ENCODE data around the gene MRPL46. TPM values are rescaled to one million over a fixed set of nuclear protein-coding genes. Genes with fewer than 3 reads are reported as not detected.

The MRPL46 gene
- total and polyA plus RNA-seq, 2 donors (not counting 3 experiments of a cell fraction or from before 2014, with no cell fraction given), result 24.5 to 30.9 TPM

DNA sequence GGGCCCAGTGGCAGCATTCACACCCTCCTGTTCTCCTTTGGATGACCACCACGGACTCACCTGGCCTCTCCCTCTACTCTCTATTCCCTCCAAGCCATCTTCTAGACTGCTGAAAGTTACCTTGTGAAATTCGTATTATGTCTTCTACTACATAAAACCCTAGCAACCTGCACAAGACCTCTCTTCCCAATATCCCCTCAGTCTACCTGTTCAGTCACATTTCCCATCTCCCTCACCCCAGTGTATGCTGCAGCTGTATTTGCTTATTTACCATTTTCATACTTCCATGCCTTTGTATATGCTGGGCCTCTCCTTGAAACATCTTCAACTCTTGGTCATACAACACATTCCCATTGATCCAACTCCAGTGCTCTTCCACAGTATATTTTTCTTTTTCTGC lies 44.0 kb upstream of the MRPL46 start:
- CTCF ChIA-PET, result no interaction called here

DNA sequence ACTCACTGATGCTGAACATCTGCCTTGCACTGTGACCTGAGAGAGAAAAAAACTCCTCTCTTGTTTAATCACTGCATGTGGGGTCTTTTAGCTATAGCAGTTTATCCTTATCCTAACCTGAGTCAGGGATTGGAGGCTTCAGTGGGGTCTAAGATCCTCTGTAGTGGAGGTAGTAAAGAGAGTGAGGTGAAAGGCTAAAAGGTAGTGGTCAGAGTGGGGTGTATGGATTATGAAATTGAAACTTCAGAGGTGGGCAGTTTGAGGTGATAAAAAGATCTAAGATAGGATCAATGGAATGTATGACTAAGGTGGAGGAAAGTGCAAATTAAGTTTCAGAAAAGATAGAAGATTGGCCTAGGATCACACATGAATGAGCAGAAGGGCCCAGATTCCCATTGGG lies 42.8 kb upstream of the MRPL46 start:
- Histone ChIP-seq H3K9me3 (replicated peaks; ENCODE audit: control insufficient read depth, insufficient read depth, low read length) (no peaks in the 10 kb centered on the region), H3K4me2 (ENCODE audit: insufficient read depth, low read length) (no peak overlapping the region), H3K27me3 (ENCODE audit: control insufficient read depth in 2 of 2, insufficient read depth in 2 of 2, low read length in 2 of 2) (no peaks in the 10 kb centered on the region), H3K36me3 (ENCODE audit: control insufficient read depth in 2 of 2, extremely low read depth in 1 of 2, insufficient read depth in 2 of 2, low read length in 2 of 2) (peaks cover 0 to 3% of the 10 kb centered on the region in 2 experiments), H3K9ac (replicated peaks; ENCODE audit: extremely low read depth, insufficient read depth, low read length) (no peak overlapping the region), H3K4me1 (ENCODE audit: control insufficient read depth, extremely low read depth, insufficient read depth, low read length) (peaks cover 4% of the 10 kb centered on the region), H3K27ac (ENCODE audit: insufficient read depth, low read depth, low read length) (no peak overlapping the region), H3K4me3 (replicated peaks in 1 of 3; ENCODE audit: insufficient read depth in 1 of 3, low read depth in 1 of 3, low read length in 3 of 3) (no peak overlapping the region), H3K79me2 (ENCODE audit: control insufficient read depth, insufficient read depth, low read length) (no peaks in the 10 kb centered on the region), H4K20me1 (replicated peaks; ENCODE audit: control insufficient read depth, extremely low read depth, insufficient read depth, low read length) (no peaks in the 10 kb centered on the region), H2AFZ (ENCODE audit: low read depth, low read length) (no peak overlapping the region), H3K9me1 (replicated peaks; ENCODE audit: control insufficient read depth, extremely low read depth, insufficient read depth, low read length) (no peaks in the 10 kb centered on the region)
- dilution Hi-C loops (cut with MboI; ENCODE audit: extremely low pct_ligation_motif_present, low sequenced_read_pairs) (no loop called here), intact Hi-C loops (cut with micrococcal nuclease) (no loop called here)
- ChIA-PET POLR2A (no interaction called here), CTCF (no interaction called here)
- DNase-seq (ENCODE audit: low read depth, low spot score), result no peak
- BruUV-seq (replicated peaks), result no TSS peak
- no peak for FAIRE-seq
- no peak for TF ChIP-seq EZH2 (IDR thresholded peaks at IDR 0.05; ENCODE audit: borderline replicate concordance, low read depth, low read length, severe bottlenecking)
- TF ChIP-seq JUN (IDR thresholded peaks at IDR 0.05; ENCODE audit: borderline replicate concordance, insufficient read depth, insufficient read length, low read depth), result no peak
- TF ChIP-seq POLR2AphosphoS5 (IDR thresholded peaks at IDR 0.05; ENCODE audit: insufficient read depth, low read depth, low read length), result no peak
- TF ChIP-seq, protein P1, sequence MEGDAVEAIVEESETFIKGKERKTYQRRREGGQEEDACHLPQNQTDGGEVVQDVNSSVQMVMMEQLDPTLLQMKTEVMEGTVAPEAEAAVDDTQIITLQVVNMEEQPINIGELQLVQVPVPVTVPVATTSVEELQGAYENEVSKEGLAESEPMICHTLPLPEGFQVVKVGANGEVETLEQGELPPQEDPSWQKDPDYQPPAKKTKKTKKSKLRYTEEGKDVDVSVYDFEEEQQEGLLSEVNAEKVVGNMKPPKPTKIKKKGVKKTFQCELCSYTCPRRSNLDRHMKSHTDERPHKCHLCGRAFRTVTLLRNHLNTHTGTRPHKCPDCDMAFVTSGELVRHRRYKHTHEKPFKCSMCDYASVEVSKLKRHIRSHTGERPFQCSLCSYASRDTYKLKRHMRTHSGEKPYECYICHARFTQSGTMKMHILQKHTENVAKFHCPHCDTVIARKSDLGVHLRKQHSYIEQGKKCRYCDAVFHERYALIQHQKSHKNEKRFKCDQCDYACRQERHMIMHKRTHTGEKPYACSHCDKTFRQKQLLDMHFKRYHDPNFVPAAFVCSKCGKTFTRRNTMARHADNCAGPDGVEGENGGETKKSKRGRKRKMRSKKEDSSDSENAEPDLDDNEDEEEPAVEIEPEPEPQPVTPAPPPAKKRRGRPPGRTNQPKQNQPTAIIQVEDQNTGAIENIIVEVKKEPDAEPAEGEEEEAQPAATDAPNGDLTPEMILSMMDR (IDR thresholded peaks at IDR 0.05; ENCODE audit: extremely low read depth in 1 of 2, insufficient read depth in 1 of 2, low read depth in 1 of 2, low read length in 2 of 2), result no peak
- TF ChIP-seq POLR2A (IDR thresholded peaks at IDR 0.05; ENCODE audit: low read depth, low read length), result no peak
- no peak for TF ChIP-seq FOS (IDR thresholded peaks at IDR 0.05; ENCODE audit: borderline replicate concordance, insufficient read depth, low read length)
- TF ChIP-seq MYC (IDR thresholded peaks at IDR 0.05; ENCODE audit: low read depth, low read length), result no peak
- TF ChIP-seq GATA2 (IDR thresholded peaks at IDR 0.05; ENCODE audit: insufficient read depth, insufficient read length, low read depth, low read length), result no peak
- TF ChIP-seq, protein P2, sequence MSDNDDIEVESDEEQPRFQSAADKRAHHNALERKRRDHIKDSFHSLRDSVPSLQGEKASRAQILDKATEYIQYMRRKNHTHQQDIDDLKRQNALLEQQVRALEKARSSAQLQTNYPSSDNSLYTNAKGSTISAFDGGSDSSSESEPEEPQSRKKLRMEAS (IDR thresholded peaks at IDR 0.05; ENCODE audit: insufficient read depth, insufficient read length), result no peak

More for the DNA sequence above, 44.0 kb upstream of the MRPL46 start:
- Histone ChIP-seq H3K79me2 (ENCODE audit: control insufficient read depth, insufficient read depth, low read length) (no peaks in the 10 kb centered on the region), H2AFZ (ENCODE audit: low read depth, low read length) (no peak overlapping the region), H3K36me3 (ENCODE audit: control insufficient read depth in 2 of 2, extremely low read depth in 1 of 2, insufficient read depth in 2 of 2, low read length in 2 of 2) (peaks cover 0 to 3% of the 10 kb centered on the region in 2 experiments), H4K20me1 (replicated peaks; ENCODE audit: control insufficient read depth, extremely low read depth, insufficient read depth, low read length) (no peaks in the 10 kb centered on the region), H3K4me2 (ENCODE audit: insufficient read depth, low read length) (no peak overlapping the region), H3K9me3 (replicated peaks; ENCODE audit: control insufficient read depth, insufficient read depth, low read length) (no peaks in the 10 kb centered on the region), H3K27me3 (ENCODE audit: control insufficient read depth in 2 of 2, insufficient read depth in 2 of 2, low read length in 2 of 2) (no peaks in the 10 kb centered on the region), H3K9me1 (replicated peaks; ENCODE audit: control insufficient read depth, extremely low read depth, insufficient read depth, low read length) (no peaks in the 10 kb centered on the region), H3K4me3 (replicated peaks in 1 of 3; ENCODE audit: insufficient read depth in 1 of 3, low read depth in 1 of 3, low read length in 3 of 3) (no peak overlapping the region), H3K4me1 (ENCODE audit: control insufficient read depth, extremely low read depth, insufficient read depth, low read length) (peaks cover 4% of the 10 kb centered on the region), H3K9ac (replicated peaks; ENCODE audit: extremely low read depth, insufficient read depth, low read length) (no peak overlapping the region), H3K27ac (ENCODE audit: insufficient read depth, low read depth, low read length) (no peak overlapping the region)
- BruUV-seq (replicated peaks), result no TSS peak
- dilution Hi-C loops (cut with MboI; ENCODE audit: extremely low pct_ligation_motif_present, low sequenced_read_pairs) (no loop called here), intact Hi-C loops (cut with micrococcal nuclease) (no loop called here)
- TF ChIP-seq, protein P2 (IDR thresholded peaks at IDR 0.05; ENCODE audit: insufficient read depth, insufficient read length), result no peak
- no peak for TF ChIP-seq GATA2 (IDR thresholded peaks at IDR 0.05; ENCODE audit: insufficient read depth, insufficient read length, low read depth, low read length)
- TF ChIP-seq POLR2AphosphoS5 (IDR thresholded peaks at IDR 0.05; ENCODE audit: insufficient read depth, low read depth, low read length), result no peak
- no peak for TF ChIP-seq JUN (IDR thresholded peaks at IDR 0.05; ENCODE audit: borderline replicate concordance, insufficient read depth, insufficient read length, low read depth)
- no peak for TF ChIP-seq EZH2 (IDR thresholded peaks at IDR 0.05; ENCODE audit: borderline replicate concordance, low read depth, low read length, severe bottlenecking)
- FAIRE-seq (no peak), DNase-seq (ENCODE audit: low read depth, low spot score) (no peak)
- POLR2A ChIA-PET, result no interaction called here

Measured in endothelial cell of umbilical vein (primary cell).